K562 (cell line): Measurements from ENCODE around the gene FOXO4. TPM values are rescaled to one million over a fixed set of nuclear protein-coding genes. Genes with fewer than 3 reads are reported as not detected.

Experiments
- ATAC-seq: fragments of 200-7000 bp; cut with Tn5 transposase; 3 replicates; pipeline ENCODE4 v1.9.1; 2020; ENCODE audit warnings: moderate library complexity
- BruUV-seq: library from RNA; stranded (reverse); fragments of 400-500 nt; replicated peaks from 2 replicates; lab custom pipeline; 2021; lab: Mats Ljungman, UMichigan
- CTCF ChIA-PET: fragments of 300-600 bp; formaldehyde crosslinking; extraction: SDS; loops from one replicate; lab custom pipeline; 2021; ENCODE audit warnings: low intra/inter-chr PET ratio; lab: Yijun Ruan, JAX
- POLR2A ChIA-PET: fragments of 300-600, 350-650 bp; sonication (Branson Sonifier 250); formaldehyde crosslinking; extraction: SDS; loops from one replicate; lab custom pipeline; 2021; ENCODE audit warnings: antibody characterized with exemption, inconsistent platforms; lab: Yijun Ruan, JAX
- DNase-seq, 4 experiments: peaks; one replicate each; pipeline versions ENCODE4 v3.0.0 to v3.0.0-alpha.2; 2011 to 2018; ENCODE audit warnings: low spot score in 3 of 4, mixed read lengths in 3 of 4; ENCODE audit errors: extremely low read depth in 1 of 4
- FAIRE-seq: peaks from 2 replicates; lab custom pipeline; 2011; peaks lifted over from hg19 to GRCh38; lab: Jason Lieb, UNC
- H2AFZ ChIP-seq: 2 replicates; pipeline ENCODE4 v1.6.0; 2011; ENCODE audit warnings: low read depth, low read length, control low read depth, inconsistent platforms
- H3K27ac ChIP-seq: fragments of 200-600 bp; 3 replicates; pipeline ENCODE4 v1.8.0; 2011; ENCODE audit warnings: low read depth, mild to moderate bottlenecking, control low read depth, inconsistent platforms, low read length, moderate library complexity, mixed read lengths; ENCODE audit errors: extremely low read depth
- H3K27me3 ChIP-seq, 2 experiments: fragments of 300-600 bp in 1 of 2; 2 replicates in 1 of 2; 3 replicates in 1 of 2; pipeline versions ENCODE4 v1.6.0 to v1.8.0; 2011; ENCODE audit warnings: inconsistent platforms in 2 of 2, low read length in 2 of 2, mild to moderate bottlenecking in 1 of 2, mixed read lengths in 1 of 2, moderate library complexity in 1 of 2; ENCODE audit not compliant: control insufficient read depth in 2 of 2, insufficient read depth in 2 of 2
- H3K36me3 ChIP-seq: fragments of 300-600 bp; 3 replicates; pipeline ENCODE4 v1.8.0; 2011; ENCODE audit warnings: mild to moderate bottlenecking, low read length, inconsistent platforms; ENCODE audit not compliant: control insufficient read depth, insufficient read depth
- H3K4me1 ChIP-seq, 2 experiments: fragments of 200-600 bp in 1 of 2; replicated peaks in 1 of 2; 2 replicates in 1 of 2; 3 replicates in 1 of 2; pipeline versions ENCODE4 v1.5.1 to v1.8.0; 2011; ENCODE audit warnings: inconsistent platforms in 2 of 2, low read length in 2 of 2, mild to moderate bottlenecking in 1 of 2, mixed read lengths in 1 of 2, moderate library complexity in 1 of 2; ENCODE audit not compliant: control insufficient read depth in 2 of 2, insufficient read depth in 2 of 2
- H3K4me2 ChIP-seq: 2 replicates; pipeline ENCODE4 v1.6.1; 2011; ENCODE audit warnings: low read length, control low read depth, inconsistent platforms, mixed read lengths; ENCODE audit not compliant: insufficient read depth
- H3K4me3 ChIP-seq: fragments of 200-600 bp; sonication (generic), shearing (Covaris generic); 2 replicates; pipeline ENCODE4 v1.5.1; 2016; ENCODE audit warnings: control low read depth, inconsistent platforms
- H3K79me2 ChIP-seq: fragments of 200-600 bp; 3 replicates; pipeline ENCODE4 v1.8.0; 2011; ENCODE audit warnings: low read length, inconsistent platforms; ENCODE audit not compliant: control insufficient read depth, insufficient read depth
- H3K9ac ChIP-seq, 2 experiments: 2 replicates each; pipeline versions ENCODE4 v1.6.0 to v1.6.1; 2011; ENCODE audit warnings: low read depth in 2 of 2, low read length in 2 of 2, control low read depth in 1 of 2, inconsistent platforms in 1 of 2, mild to moderate bottlenecking in 1 of 2, mixed read lengths in 1 of 2; ENCODE audit not compliant: insufficient read depth in 1 of 2
- H3K9me1 ChIP-seq: one replicate; pipeline ENCODE4 v1.6.0; 2011; ENCODE audit warnings: inconsistent platforms, mild to moderate bottlenecking, low read length, moderate library complexity; ENCODE audit not compliant: control insufficient read depth, insufficient read depth
- H3K9me3 ChIP-seq: replicated peaks from 2 replicates; pipeline ENCODE4 v1.5.1; 2011; ENCODE audit warnings: low read depth, low read length, inconsistent platforms; ENCODE audit not compliant: control insufficient read depth, insufficient read depth
- H4K20me1 ChIP-seq: replicated peaks from 2 replicates; pipeline ENCODE4 v1.6.1; 2011; ENCODE audit warnings: low read length, inconsistent platforms, mixed read lengths; ENCODE audit not compliant: control insufficient read depth, insufficient read depth
- AFF1 ChIP-seq, 2 experiments: fragments of 450-650 bp; IDR thresholded peaks; 2 replicates each; pipeline ENCODE4 v1.6.1; 2018; ENCODE audit warnings: mild to moderate bottlenecking in 2 of 2, low read depth in 1 of 2; ENCODE audit not compliant: partially characterized antibody in 2 of 2
- CC2D1A ChIP-seq: fragments of 450-650 bp; IDR thresholded peaks from 2 replicates; pipeline ENCODE4 v1.6.1; 2017; ENCODE audit warnings: mild to moderate bottlenecking
- DPF2 ChIP-seq: fragments of 450-650 bp; IDR thresholded peaks from 2 replicates; pipeline ENCODE4 v1.6.1; 2016
- ELF2 ChIP-seq: fragments of 250-450 bp; sonication (Bioruptor Pico); IDR thresholded peaks from 2 replicates; pipeline ENCODE4 v1.5.0; 2021; ENCODE audit warnings: mild to moderate bottlenecking
- GABPB1 ChIP-seq: sonication (generic); formaldehyde crosslinking; IDR thresholded peaks from 2 replicates; pipeline ENCODE4 v1.8.0; 2022; ENCODE audit warnings: mild to moderate bottlenecking, missing genetic modification reagents
- HDAC1 ChIP-seq, 2 experiments: fragments of 450-650 bp; IDR thresholded peaks; 2 replicates each; pipeline ENCODE4 v1.6.1; 2016 to 2017; ENCODE audit warnings: inconsistent platforms in 1 of 2, mild to moderate bottlenecking in 1 of 2, moderate library complexity in 1 of 2
- HMGN3 ChIP-seq: IDR thresholded peaks from 2 replicates; pipeline ENCODE4 v1.6.1; 2011; ENCODE audit warnings: borderline replicate concordance, low read depth, mild to moderate bottlenecking, mixed read lengths, low read length; ENCODE audit not compliant: insufficient read length; ENCODE audit errors: extremely low read depth
- KAT7 ChIP-seq: sonication (generic); formaldehyde crosslinking; IDR thresholded peaks from 2 replicates; pipeline ENCODE4 v1.8.0; 2022; ENCODE audit warnings: missing genetic modification reagents, mild to moderate bottlenecking, borderline replicate concordance
- NR2C1 ChIP-seq, 2 experiments: fragments of 450-650 bp; IDR thresholded peaks; 2 replicates each; pipeline ENCODE4 v1.6.1; 2017; ENCODE audit warnings: mild to moderate bottlenecking in 2 of 2, antibody characterized with exemption in 1 of 2, inconsistent platforms in 1 of 2, missing compliant biosample characterization in 1 of 2, missing genetic modification characterization in 1 of 2
- POLR2B ChIP-seq: fragments of 450-650 bp; IDR thresholded peaks from 2 replicates; pipeline ENCODE4 v1.6.1; 2018; ENCODE audit warnings: low read depth; ENCODE audit not compliant: partially characterized antibody
- PRMT5 ChIP-seq: sonication (generic); formaldehyde crosslinking; IDR thresholded peaks from 2 replicates; pipeline ENCODE4 v1.5.0; 2020; ENCODE audit warnings: missing genetic modification reagents
- RHOXF2B ChIP-seq: fragments of 250-450 bp; sonication (Bioruptor Pico); conservative IDR thresholded peaks from 2 replicates; pipeline ENCODE4 v1.5.1; 2021
- SPI1 ChIP-seq: IDR thresholded peaks from 2 replicates; pipeline ENCODE4 v1.6.1; 2011; ENCODE audit warnings: low read depth, low read length, control low read depth, borderline replicate concordance
- ZBTB7A ChIP-seq: IDR thresholded peaks from 2 replicates; pipeline ENCODE4 v1.6.1; 2011; ENCODE audit warnings: low read depth, mild to moderate bottlenecking, low read length, moderate library complexity, borderline replicate concordance; ENCODE audit not compliant: control insufficient read depth
- ZNF174 ChIP-seq: fragments of 250-450 bp; sonication (Bioruptor Pico); IDR thresholded peaks from 2 replicates; pipeline ENCODE4 v1.4.0; 2020; ENCODE audit warnings: mild to moderate bottlenecking
- ZNF384 ChIP-seq: IDR thresholded peaks from 2 replicates; pipeline ENCODE4 v1.6.1; 2012; ENCODE audit warnings: low read depth, low read length, improper control_type of control experiment
- WGBS: fragments of 100-300 bp; shearing (Covaris generic); methylation state at CpG from one replicate; pipeline ENCODE4 v1.1.6; 2016; ENCODE audit warnings: low coverage, mixed read lengths; ENCODE audit not compliant: insufficient coverage; ENCODE audit errors: missing lambda C conversion rate; 5-methylcytosine and 5-hydroxymethylcytosine counted together
- in situ Hi-C: fragments of 300-500 bp; cut with MboI; formaldehyde crosslinking; loops from 4 replicates; pipeline ENCODE4 v1.15.0; 2018; ENCODE audit warnings: inconsistent platforms, mixed read lengths
- intact Hi-C: fragments of 100-400 bp; cut with micrococcal nuclease; formaldehyde crosslinking; loops from 2 replicates; pipeline ENCODE4 v1.14.2; 2022
- polyA plus RNA-seq, 8 experiments: library from polyadenylated mRNA; depleted of rRNA in 4 of 8; stranded (reverse) in 5 of 8; unstranded in 3 of 8; fragments of >200 nt; fragmentation: Nextera tagmentation in 2 of 8; fragmentation: Illumina TruSeq in 1 of 8; extraction: Ambion mirVana in 2 of 8; extraction: Trizol in 1 of 8; gene quantifications; 2 replicates each; pipeline versions ENCODE4 v1.2.1 to v1.2.3, GENCODE V29; 2011 to 2014; ENCODE audit warnings: inconsistent platforms in 1 of 8, missing spikeins in 1 of 8
- total RNA-seq, 7 experiments: library from RNA; depleted of rRNA in 6 of 7; stranded (reverse); fragments of >200 nt in 6 of 7; fragmentation: Illumina TruSeq in 2 of 7; extraction: Trizol in 2 of 7; gene quantifications; 2 replicates each; pipeline versions ENCODE4 v1.2.1 to v1.2.3, GENCODE V29; 2011 to 2021; ENCODE audit warnings: low replicate concordance in 1 of 7

FOXO4 gene
- total and polyA plus RNA-seq, 9 of the 15 experiments (the other 6 are each of a cell fraction or from before 2014, with no cell fraction given) = 0.13 to 26.6 (median 8.5) TPM

GRCh38 chrX:71102292-71102691 is 6.6 kb downstream of the FOXO4 start (continued):
- TF ChIP-seq ZBTB7A (peak; percentile 70; the same call in 1 of the 2 replicates), ZNF384 (0 out of 2 replicates have a peak, but pooled peaks have one; percentile 9), GABPB1 (CRISPR knock-in tag) (no peak), NR2C1 (IDR thresholded peaks at IDR 0.05) (no peak), NR2C1 (tag; IDR thresholded peaks at IDR 0.05) (no peak), HDAC1 (IDR thresholded peaks at IDR 0.05) (peak in 1 of 2 experiments; percentile 33; a peak in 1 of 4 replicates), DPF2 (peak; percentile 61), RHOXF2B (CRISPR knock-in tag) (no peak)

GRCh38 chrX:71103110-71103983 is 7.7 kb downstream of the FOXO4 start:
- Histone ChIP-seq H3K4me3 (peak overlapping the region; percentile 44), H4K20me1 (no peaks in the 10 kb centered on the region), H3K4me2 (peak overlapping the region; percentile 86), H3K27ac (peak overlapping the region; percentile 91), H3K9me3 (no peaks in the 10 kb centered on the region), H3K36me3 (peaks cover 3% of the 10 kb centered on the region; the same call in 1 of the 3 replicates), H3K27me3 (no peaks in the 10 kb centered on the region), H2AFZ (peak overlapping the region; percentile 72), H3K4me1 (peaks cover 54 to 67% of the 10 kb centered on the region in 2 experiments), H3K9ac (peak overlapping the region; percentile 82 to 87; a peak in 3 of 4 replicates), H3K79me2 (peaks cover 21% of the 10 kb centered on the region; the same call in 2 of the 3 replicates), H3K9me1 (no peaks in the 10 kb centered on the region)
- peak; percentile 83 to 94 (median 89) for DNase-seq
- ATAC-seq = peak; percentile 82
- whole genome bisulfite sequencing = 0% methylated on average over 3 of the region's 10 CpGs
- BruUV-seq = no TSS peak
- FAIRE-seq = peak; percentile 91
- in situ Hi-C loops = no loop called here
- intact Hi-C loops = loop anchor here (2.0 kb wide), 1 partner anchor 67 kb away; no protein-coding TSS in a partner anchor
- CTCF ChIA-PET = no interaction called here
- POLR2A ChIA-PET = interaction anchor here (1.0 to 2.3 kb wide), 2 partner anchors 12 to 15 kb away, joined by 3 to 9 read pairs; partner anchors contain the start of gene MED12
- TF ChIP-seq HMGN3 = peak; percentile 16
- no peak for TF ChIP-seq PRMT5 (CRISPR knock-in tag)
- no peak for TF ChIP-seq KAT7
- no peak for TF ChIP-seq ZNF174 (CRISPR knock-in tag)
- no peak for TF ChIP-seq ELF2 (CRISPR knock-in tag)
- TF ChIP-seq SPI1 = 0 out of 2 replicates have a peak, but pooled peaks have one; percentile 12
- peak; percentile 39 for TF ChIP-seq POLR2B
- no peak for TF ChIP-seq AFF1 (IDR thresholded peaks at IDR 0.05; ENCODE audit: low read depth in 1 of 2, partially characterized antibody in 2 of 2)
- TF ChIP-seq CC2D1A = no peak
